Spleen (tissue), 7 donors: Measurements from ENCODE around the gene DUS2.

ENCODE experiments used
- POLR2A ChIP-seq, 3 donors: fragments of 450-650 bp; IDR thresholded peaks; one replicate each; pipeline ENCODE4 v1.5.1; 2017; ENCODE audit warnings: antibody characterized with exemption in 3 of 3, mild to moderate bottlenecking in 1 of 3
- POLR2AphosphoS5 ChIP-seq, 3 donors: sonication (generic); formaldehyde crosslinking; IDR thresholded peaks; one replicate each; pipeline ENCODE4 v1.5.1; 2017; ENCODE audit warnings: antibody characterized with exemption in 3 of 3
- TF ChIP-seq, protein P1 (sequence below), 11 experiments: fragments of 200-600 bp in 7 of 11; fragments of 450-650 bp in 4 of 11; sonication (generic) in 4 of 11; IDR thresholded peaks in 8 of 11; conservative IDR thresholded peaks in 3 of 11; 1 replicate in 7 of 11; 2 replicates in 4 of 11; pipeline versions ENCODE4 v1.4.0 to v1.8.0; 2016 to 2021; ENCODE audit warnings: antibody characterized with exemption in 11 of 11, inconsistent platforms in 4 of 11, mild to moderate bottlenecking in 1 of 11
- donor health status: DM: no; HTN: no; CAD: no; lungs with moderate emphysema.
- donor health status: DM: no; HTN: no; CAD: no.
- donor health status: DM: no; HTN: no; CAD: no.

DNA sequence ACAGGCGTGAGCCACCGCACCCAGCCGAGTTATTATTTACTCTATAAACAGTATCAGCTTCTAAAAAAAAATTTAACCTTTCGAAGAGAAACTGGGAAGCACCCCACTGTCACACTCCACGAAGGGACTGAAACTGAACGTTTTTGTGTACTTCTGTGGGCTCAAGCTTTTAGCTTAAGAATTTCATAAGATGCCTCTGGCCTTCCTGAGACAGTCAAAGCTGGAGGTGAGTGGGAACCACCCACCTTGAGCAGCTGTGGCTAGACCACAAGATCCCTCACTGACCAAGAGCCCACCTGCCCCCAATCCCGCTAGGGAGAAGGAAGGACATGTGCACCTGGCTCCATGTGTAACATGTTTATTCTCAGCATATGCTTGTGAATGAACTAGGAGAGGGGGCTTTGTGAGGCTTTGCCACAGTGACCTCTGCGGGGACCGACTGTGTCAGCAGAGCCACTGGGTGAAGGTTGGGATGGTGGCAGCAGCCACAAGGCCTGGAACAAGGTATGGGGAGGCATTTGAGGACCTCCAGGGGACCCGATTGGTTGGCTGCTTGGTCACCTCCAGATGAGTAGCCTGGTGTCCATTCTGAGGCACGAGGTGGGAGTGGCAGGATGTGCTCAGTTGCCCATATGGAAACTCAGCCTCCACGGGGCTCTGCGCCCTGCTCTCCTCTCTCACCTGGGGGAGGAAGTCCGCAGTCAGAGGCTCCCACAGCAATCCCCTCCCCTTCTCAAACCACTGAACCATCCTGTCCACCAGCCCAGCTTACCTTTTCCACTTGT, 47.6 kb upstream of the DUS2 start:
- TF ChIP-seq, protein P1, sequence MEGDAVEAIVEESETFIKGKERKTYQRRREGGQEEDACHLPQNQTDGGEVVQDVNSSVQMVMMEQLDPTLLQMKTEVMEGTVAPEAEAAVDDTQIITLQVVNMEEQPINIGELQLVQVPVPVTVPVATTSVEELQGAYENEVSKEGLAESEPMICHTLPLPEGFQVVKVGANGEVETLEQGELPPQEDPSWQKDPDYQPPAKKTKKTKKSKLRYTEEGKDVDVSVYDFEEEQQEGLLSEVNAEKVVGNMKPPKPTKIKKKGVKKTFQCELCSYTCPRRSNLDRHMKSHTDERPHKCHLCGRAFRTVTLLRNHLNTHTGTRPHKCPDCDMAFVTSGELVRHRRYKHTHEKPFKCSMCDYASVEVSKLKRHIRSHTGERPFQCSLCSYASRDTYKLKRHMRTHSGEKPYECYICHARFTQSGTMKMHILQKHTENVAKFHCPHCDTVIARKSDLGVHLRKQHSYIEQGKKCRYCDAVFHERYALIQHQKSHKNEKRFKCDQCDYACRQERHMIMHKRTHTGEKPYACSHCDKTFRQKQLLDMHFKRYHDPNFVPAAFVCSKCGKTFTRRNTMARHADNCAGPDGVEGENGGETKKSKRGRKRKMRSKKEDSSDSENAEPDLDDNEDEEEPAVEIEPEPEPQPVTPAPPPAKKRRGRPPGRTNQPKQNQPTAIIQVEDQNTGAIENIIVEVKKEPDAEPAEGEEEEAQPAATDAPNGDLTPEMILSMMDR (IDR thresholded peaks at IDR 0.05 in 8 of 11, conservative IDR thresholded peaks at IDR 0.05 in 3 of 11), result no peak
- TF ChIP-seq POLR2A (IDR thresholded peaks at IDR 0.05), result no peak
- no peak for TF ChIP-seq POLR2AphosphoS5 (IDR thresholded peaks at IDR 0.05)
